Retinal pigment epithelial cell (primary cell): Measurements from ENCODE around the gene C16orf87.

Experiments
- DNase-seq: peaks from one replicate; pipeline ENCODE4 v3.0.0-alpha.2; 2010; ENCODE audit warnings: low read depth
- H3K4me3 ChIP-seq: 2 replicates; pipeline ENCODE4 v1.5.1; 2011; ENCODE audit warnings: mild to moderate bottlenecking, low read length, control low read depth, moderate library complexity
- TF ChIP-seq, protein P1 (sequence below): conservative IDR thresholded peaks from 2 replicates; pipeline ENCODE4 v1.5.1; 2011; ENCODE audit warnings: low read depth, low read length, control low read depth, inconsistent platforms

C16orf87 gene

GRCh38 chr16:46759309-46759708 is 71.7 kb downstream of the C16orf87 start:
- no peak overlapping the region for H3K4me3 ChIP-seq
- DNase-seq, result no peak
- TF ChIP-seq, protein P1, sequence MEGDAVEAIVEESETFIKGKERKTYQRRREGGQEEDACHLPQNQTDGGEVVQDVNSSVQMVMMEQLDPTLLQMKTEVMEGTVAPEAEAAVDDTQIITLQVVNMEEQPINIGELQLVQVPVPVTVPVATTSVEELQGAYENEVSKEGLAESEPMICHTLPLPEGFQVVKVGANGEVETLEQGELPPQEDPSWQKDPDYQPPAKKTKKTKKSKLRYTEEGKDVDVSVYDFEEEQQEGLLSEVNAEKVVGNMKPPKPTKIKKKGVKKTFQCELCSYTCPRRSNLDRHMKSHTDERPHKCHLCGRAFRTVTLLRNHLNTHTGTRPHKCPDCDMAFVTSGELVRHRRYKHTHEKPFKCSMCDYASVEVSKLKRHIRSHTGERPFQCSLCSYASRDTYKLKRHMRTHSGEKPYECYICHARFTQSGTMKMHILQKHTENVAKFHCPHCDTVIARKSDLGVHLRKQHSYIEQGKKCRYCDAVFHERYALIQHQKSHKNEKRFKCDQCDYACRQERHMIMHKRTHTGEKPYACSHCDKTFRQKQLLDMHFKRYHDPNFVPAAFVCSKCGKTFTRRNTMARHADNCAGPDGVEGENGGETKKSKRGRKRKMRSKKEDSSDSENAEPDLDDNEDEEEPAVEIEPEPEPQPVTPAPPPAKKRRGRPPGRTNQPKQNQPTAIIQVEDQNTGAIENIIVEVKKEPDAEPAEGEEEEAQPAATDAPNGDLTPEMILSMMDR, result no peak

DNA sequence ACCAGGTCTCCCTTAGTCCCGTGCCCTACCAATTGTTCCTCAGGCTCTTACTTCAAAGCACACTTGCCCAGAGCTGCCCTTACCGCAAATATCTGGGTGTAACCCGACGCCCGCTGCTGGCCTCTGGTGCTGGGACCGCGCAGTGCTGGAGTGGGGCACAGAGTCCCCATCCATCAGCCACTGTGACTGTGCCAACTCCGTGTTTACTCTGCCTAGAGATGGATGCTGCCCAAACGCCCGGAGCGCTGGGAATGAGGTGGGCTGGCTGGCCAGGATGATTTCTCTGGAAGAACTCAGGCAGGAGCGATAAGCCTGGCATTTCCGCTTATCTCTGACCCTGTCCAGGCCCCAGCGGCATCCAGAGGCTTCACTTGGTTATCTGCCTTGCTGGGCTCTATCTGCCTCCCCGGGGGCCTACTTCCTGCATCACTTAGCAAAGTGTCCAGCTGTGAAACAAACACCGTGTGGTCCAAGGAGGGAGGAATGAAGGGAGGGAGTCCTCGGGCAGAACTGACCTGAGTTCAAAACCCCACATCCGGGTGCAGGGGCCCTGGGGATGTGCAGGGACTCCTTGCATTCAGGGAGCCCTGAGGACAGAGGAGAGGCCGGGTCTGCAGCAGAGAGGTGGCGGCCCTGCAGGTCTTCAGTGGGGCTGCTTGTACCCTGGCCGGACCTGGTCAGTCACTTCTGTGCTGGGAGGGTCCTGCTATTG is 73.5 kb downstream of the C16orf87 start:
- no peak for DNase-seq
- TF ChIP-seq, protein P1, result no peak
- no peak overlapping the region for H3K4me3 ChIP-seq

- TF ChIP-seq, protein P1, result no peak
- H3K4me3 ChIP-seq, result no peak overlapping the region
- no peak for DNase-seq
Measured at GRCh38 chr16:46756772-46757171, 74.2 kb downstream of the C16orf87 start.

GRCh38 chr16:46753015-46753414 is 78.0 kb downstream of the C16orf87 start:
- no peak for DNase-seq
- TF ChIP-seq, protein P1, result no peak
- no peak overlapping the region for H3K4me3 ChIP-seq

DNA sequence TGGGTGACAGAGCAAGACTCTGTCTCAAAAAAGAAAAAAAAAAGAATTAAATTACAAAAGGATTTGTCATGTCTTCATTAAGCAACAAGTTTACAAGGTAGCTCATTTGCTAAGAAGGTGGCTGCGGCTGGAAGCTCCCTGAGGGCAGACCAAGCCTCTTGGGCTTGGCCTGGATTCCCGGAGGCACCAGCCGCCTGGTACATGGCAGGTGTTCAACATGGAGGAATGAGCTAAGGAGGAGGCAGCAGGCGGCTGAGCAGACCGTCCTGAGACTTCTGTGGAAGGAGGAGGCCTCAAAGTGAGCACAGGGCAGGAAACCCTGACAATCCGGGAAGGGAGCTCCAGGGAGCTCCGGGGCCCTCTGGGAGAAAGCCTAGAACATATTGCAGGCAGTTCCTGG is 79.6 kb downstream of the C16orf87 start:
- no peak overlapping the region for H3K4me3 ChIP-seq
- no peak for DNase-seq
- TF ChIP-seq, protein P1, result no peak

GRCh38 chr16:46748775-46749705 is 81.9 kb downstream of the C16orf87 start:
- H3K4me3 ChIP-seq, result no peak overlapping the region
- DNase-seq, result no peak
- TF ChIP-seq, protein P1, result no peak
